Retinal pigment epithelial cell (primary cell): ENCODE data around the gene NCOR2.

Experiments
- DNase-seq: peaks from one replicate; pipeline ENCODE4 v3.0.0-alpha.2; 2010; ENCODE audit warnings: low read depth
- H3K4me3 ChIP-seq: 2 replicates; pipeline ENCODE4 v1.5.1; 2011; ENCODE audit warnings: mild to moderate bottlenecking, low read length, control low read depth, moderate library complexity
- TF ChIP-seq, protein P1 (sequence below): conservative IDR thresholded peaks from 2 replicates; pipeline ENCODE4 v1.5.1; 2011; ENCODE audit warnings: low read depth, low read length, control low read depth, inconsistent platforms

Gene NCOR2

DNA sequence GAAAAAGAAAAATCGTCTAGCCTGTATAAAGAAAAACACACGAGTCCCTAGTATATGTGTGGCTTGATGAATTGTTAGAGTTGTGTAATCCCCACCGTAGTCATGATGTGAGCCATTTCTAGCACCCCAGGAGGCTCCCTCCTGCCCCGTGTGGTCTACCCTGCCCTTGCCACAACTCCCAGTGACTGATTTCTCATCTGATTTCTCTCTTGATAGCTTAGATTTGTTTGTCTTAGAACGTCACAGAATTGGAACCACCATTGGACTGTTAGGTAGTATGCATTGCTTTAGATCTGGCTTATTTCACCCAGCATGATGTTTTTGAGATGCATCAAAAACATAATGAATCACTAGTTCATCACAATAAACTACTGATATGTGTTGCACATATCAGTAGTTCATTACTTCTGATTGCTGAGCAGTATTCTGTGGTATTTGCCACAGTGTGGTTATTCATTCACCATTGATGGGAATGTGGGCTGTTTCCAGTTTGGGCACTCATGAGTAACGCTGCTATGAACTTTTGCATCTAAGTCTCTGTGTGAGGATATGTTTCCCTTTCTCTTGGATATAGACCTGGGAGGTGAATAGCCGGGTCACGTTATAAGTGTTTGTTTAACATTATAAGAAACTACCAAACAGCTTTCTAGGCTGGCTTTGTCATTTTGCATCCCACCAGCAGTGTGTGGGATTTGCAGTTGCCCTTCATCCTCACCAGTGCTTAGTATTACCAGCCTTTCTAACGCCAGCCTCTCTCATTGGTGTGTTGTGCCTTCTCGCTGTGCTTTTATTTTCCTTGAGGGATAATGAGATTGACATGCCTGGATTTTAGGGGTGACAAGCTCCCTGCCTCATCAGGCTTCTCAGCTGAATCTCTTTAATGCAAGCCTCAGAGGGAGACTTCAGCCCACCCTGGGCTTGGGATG, 31.9 kb upstream of the NCOR2 start:
- TF ChIP-seq, protein P1, sequence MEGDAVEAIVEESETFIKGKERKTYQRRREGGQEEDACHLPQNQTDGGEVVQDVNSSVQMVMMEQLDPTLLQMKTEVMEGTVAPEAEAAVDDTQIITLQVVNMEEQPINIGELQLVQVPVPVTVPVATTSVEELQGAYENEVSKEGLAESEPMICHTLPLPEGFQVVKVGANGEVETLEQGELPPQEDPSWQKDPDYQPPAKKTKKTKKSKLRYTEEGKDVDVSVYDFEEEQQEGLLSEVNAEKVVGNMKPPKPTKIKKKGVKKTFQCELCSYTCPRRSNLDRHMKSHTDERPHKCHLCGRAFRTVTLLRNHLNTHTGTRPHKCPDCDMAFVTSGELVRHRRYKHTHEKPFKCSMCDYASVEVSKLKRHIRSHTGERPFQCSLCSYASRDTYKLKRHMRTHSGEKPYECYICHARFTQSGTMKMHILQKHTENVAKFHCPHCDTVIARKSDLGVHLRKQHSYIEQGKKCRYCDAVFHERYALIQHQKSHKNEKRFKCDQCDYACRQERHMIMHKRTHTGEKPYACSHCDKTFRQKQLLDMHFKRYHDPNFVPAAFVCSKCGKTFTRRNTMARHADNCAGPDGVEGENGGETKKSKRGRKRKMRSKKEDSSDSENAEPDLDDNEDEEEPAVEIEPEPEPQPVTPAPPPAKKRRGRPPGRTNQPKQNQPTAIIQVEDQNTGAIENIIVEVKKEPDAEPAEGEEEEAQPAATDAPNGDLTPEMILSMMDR = no peak
- DNase-seq = no peak
- H3K4me3 ChIP-seq = no peak overlapping the region

DNA sequence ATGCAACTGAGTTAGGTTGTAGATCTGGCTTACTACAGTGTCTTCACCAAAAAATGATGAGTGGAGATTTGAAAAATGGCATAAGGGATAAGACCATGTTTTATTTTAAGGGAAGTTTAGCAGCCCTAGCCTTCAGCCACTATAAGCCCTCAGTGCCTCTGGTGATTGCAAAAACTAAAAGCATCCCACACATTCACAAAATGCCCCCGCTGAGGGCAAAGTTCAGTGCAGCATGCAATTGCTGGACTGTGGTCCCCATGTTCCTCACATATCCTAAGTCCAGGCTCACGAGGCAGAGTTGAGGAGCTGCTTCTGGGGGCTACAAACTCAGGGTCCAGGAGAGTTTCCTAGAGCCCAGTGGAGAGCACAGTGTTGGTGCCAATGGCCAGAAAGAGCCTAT, 29.6 kb upstream of the NCOR2 start:
- no peak overlapping the region for H3K4me3 ChIP-seq
- TF ChIP-seq, protein P1 = no peak

DNA sequence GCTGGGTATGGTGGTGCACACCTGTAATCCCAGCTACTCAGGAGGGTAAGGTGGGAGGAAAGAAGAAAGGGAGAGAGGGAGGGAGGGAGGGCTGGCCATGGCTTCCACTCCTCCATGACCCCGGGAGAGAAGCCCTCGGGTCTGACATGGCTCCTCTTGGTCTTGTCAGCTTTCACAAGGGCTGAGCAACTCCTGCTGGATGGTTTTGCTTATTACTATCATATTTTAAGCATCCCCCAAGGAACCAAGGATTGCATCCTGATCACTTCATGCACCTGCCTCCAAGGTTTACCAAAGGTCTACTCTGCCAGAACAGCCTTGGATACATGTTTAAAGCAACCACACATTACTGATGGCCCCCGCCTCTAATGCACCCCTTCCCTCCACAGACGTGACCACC, 28.0 kb upstream of the NCOR2 start:
- no peak overlapping the region for H3K4me3 ChIP-seq
- TF ChIP-seq, protein P1 = no peak
- DNase-seq = no peak

More for the DNA sequence above, 29.6 kb upstream of the NCOR2 start:
- no peak for DNase-seq

DNA sequence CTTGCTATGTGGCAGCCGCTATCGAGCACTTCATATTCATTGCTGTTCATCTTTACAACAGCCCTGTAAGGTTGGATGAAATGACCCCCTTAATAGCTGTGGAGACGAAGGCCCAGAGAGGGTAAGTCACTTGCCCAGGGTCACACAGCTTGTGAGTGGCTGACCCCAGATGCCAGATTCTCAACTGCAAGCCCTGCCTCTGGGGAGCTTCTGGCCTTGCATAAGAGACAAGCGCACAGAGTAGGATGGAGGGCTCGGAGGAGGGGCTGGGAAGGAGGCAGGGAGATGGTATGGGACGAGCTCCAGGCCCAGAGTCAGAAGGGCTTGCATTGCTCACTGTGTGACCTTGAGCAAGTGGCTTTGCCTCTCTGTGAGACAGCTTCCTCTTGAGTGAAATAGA, 27.4 kb upstream of the NCOR2 start:
- no peak overlapping the region for H3K4me3 ChIP-seq
- DNase-seq = no peak
- TF ChIP-seq, protein P1 = no peak

DNA sequence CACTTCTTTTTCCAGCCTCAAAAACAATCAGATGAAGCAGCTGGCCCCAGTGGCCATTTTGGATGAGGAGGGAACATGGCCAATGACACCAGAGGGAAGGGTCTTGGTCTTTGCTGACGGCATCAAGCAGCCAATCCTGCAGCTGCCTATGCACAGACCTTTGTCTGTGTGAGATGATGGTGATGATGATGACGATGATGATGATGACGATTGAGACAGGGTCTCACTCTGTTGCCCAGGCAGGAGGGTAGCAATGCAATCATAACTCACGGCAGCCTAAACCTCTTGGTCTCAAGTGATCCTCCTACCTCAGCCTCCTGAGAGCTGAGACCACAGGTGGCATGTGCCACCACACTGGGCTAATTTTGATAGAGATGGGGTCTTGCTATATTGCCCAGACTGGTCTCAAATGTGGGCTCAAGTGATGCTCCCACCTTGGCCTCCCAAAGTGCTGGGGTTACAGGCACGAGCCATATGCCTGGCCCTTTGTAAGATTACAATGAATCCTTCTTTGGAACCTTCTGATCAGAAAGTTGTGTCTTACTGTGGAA, 26.5 kb upstream of the NCOR2 start:
- TF ChIP-seq, protein P1 = no peak
- H3K4me3 ChIP-seq = no peak overlapping the region
- no peak for DNase-seq

DNA sequence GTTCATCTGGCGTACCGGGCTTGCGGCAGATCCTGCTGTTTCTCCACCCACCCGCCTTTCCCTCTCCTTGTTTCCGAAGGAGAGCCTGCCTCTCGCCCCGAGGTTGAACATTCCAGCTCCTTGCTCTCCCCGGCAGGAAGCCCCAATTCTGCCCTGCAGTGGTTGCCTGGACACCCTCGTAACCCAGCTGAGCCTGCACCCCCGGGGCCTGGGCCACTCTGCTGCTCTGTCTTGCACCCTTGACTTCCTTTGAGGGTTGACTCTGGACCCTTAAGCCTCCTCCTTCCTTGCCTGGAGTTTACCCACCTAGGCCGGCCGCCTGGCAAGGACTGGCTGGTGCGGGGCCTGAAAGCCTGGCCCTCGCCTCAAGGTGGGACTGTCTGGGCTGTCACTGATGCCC, 25.8 kb upstream of the NCOR2 start:
- no peak overlapping the region for H3K4me3 ChIP-seq
- no peak for DNase-seq
- TF ChIP-seq, protein P1 = no peak
